UCSD-AML1 (cell line): ENCODE results near the gene STXBP1.
A peak's percentile ranks its signal among the peaks of the same experiment; 100 is the strongest.
"Not testable (repeated sequence)": the region's sequence is repeated elsewhere in the genome, so short reads cannot be mapped to it uniquely, and the experiment has no call there.

ENCODE experiments used
- DNase-seq: peaks from one replicate; lab custom pipeline; 2025; ENCODE audit not compliant: unreplicated experiment; lab: John Stamatoyannopoulos, UW

The STXBP1 gene

DNA sequence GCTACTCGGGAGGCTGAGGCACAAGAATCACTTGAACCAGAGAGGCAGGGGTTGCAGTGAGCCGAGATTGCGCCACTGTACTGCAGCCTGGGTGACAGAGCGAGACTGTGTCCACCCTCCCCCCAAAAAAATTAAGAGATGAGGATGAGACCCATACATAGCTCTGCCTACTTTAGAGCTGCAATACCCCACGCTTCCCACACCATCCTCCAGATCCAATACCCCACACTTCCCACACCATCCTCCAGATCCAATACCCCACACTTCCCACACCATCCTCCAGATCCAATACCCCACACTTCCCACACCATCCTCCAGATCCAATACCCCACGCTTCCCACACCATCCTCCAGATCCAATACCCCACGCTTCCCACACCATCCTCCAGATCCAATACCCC, 34.9 kb upstream of the STXBP1 start:
- not testable (repeated sequence) for DNase-seq

DNA sequence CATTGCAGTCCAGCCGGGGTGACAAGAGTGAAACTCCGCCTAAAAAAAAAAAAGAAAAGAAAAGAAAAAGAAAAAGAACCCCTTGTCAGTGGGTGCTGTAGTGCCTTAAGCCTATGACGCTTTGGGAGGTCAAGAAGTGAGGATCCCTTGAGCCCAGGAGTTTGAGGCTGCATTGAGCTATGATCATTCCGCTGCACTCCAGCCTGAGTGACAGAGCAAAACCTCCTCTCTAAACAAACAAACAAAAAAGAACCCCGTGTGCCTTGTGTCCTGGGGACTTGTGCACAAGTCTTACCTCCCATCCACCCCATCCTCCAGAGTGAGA, 33.5 kb upstream of the STXBP1 start:
- no peak for DNase-seq

DNA sequence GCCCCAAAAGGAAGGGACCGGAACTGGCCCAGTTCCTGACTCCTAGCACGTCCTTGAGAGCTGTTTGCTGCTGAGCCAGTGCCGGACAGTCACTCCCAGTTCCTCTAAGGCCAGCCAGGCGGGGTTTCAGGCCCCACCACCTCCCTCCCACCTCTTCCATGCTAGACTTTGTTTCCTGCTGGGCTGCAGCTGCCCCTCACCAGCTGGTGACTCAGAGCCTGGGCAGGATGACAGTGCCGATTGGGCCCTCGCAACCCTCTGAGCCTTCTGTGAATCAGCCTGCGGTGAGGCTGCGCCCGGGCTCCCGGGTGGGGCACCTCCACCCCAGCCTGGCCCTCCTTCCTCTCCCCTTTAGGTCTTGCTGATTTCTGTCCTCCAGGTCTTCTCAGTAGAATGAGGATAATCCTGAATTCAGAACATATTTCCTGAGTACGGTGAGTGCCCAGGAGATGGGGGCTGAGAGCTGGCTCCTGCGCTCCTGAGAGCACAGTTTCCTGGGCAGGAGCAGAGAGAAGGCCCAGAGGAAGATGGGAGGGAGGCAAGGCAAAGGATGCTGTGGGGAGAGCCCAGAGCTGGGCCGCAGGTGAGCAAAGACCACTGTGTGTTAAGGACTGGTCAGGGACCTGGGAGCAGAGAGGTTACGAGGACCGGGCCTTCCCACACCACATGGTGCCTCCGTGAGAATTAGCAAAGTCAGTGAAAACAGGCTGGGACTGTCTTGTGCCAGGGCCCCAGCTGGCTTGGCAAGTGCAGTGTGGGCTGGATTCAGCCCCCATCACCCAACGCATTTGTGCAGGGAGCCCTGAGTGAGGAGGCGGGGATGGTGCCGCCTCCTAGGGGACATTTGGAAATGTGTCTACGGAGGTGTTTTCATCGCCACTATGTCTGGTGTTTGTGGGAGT, 32.9 kb upstream of the STXBP1 start:
- DNase-seq = peak; percentile 89

DNA sequence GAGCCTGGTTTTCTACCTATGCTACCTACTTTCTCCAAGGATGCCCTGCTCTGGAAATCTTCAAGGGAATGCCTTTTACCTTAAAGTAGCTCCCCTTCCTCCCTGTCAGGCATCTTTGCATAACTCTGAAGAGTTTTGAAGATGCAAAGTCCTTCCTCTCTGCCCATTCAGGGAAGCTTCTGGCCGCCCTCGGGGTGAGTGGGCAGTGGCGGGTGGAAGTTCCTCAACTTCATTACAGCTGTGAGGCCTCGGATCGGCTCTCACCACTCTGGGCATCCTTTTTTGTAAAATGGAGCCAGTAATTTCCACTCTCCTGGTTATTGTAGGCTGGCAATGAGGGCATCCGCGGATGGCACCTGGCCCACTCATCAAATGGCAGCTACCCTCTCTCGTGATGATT, 31.7 kb upstream of the STXBP1 start:
- DNase-seq = no peak

DNA sequence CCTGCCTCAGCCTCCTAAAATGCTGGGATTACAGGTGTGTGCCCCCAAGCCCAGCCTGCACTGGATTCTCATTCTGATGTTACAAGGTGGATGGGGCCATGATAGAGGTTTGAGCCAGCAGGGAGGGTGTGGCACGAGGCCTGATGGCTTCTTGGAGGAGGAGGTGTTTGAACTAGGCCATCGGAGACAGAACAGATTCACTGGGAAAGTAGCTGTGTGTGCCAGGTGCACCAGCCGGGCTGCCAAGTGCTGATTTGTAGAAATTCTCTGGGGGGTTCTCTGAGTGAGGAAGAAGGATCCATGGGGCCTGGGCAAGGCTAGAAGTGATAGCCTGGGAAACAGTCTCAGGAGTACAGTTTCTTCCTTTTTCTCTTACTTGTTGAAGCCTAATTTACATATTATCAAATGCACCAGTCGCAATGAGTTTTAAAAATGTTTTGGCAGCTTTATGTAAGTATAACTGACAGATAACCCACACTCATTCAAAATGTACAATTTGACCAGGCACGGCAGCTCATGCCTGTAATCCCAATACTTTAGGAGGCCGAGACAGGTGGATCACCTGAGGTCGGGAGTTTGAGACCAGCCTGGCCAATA, 31.1 kb upstream of the STXBP1 start:
- no peak for DNase-seq

DNA sequence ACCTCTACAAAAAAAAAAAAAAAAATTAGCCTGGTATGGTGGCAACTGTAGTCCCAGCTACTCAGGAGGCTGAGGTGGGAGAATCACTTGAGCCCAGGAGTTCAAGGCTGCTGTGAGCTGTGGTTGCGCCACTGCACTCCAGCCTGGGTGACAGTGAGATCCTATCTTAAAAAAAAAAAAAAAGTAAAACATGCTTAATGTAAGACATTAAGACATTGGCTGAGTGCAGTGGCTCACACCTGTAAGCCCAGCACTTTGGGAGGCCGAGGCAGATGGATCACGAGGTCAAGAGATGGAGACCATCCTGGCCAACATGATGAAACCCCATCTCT, 27.6 kb upstream of the STXBP1 start:
- not testable (repeated sequence) for DNase-seq

DNA sequence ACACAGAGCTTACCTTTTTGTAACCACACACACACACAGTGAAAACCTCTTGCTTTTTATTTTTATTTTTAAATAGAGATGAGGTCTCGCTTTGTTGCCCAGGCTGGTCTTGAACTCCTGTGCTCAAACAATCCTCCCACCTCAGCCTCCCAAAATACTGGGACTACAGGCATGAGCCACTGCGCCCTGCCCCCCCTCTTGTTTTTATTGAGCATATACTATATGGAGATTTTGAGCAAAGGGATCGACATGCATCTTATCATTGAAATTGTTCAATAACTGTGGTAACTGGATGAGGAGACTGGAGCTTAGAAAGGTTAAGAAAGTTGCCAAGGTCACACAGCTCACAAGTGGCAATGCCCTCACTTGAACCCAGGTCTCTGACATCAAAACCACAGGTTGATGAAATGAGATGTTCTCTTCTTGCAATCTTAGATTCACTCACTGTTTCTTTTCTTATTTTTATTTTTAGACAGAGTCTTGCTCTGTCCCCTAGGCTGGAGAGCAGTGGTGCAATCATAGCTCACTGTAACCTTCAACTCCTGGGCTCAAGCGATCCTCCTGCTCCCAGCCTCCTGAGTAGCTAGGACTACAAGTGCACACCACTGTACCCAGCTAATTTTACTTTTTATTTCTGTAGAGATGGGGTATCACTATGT, 26.8 kb upstream of the STXBP1 start:
- no peak for DNase-seq

DNA sequence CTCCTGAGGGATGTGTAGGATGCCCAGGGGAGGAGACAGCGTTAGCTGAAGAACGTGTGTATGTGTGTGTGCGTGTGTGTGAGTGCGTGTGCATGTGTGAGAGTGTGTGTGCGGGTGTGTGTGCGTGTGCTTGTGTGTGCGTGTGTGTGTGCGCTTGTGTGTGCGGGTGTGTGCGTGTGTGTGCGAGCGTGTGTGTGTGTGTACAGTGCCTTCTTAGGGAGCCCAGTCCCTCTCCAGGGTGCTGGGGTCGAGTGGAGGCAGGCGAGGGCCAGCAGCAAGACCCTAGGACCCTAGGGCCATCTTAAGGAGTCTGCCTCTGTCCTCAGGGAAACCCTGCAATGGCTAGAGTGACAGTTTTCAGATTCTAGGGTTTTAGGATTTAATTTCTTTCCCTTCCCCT, 26.0 kb upstream of the STXBP1 start:
- DNase-seq = no peak

DNA sequence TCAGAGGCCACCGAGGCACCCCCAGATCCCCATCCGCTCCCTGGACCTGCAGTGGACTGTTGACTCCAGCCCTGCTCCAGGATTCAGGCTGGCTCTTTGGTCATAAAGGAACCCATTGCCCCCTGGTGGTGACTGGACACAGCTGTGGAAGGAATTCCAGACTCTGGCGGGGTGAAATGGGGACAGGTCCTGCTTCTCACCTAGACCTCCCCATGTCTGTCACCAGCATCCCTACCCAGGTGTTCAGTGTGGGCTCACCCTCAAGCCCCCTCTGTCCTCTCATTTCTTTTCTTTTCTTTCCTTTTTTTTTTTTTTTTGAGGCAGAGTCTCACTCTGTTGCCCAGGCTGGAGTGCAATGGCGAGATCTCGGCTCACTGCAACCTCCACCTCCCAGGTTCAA, 25.5 kb upstream of the STXBP1 start:
- DNase-seq = peak; percentile 55

DNA sequence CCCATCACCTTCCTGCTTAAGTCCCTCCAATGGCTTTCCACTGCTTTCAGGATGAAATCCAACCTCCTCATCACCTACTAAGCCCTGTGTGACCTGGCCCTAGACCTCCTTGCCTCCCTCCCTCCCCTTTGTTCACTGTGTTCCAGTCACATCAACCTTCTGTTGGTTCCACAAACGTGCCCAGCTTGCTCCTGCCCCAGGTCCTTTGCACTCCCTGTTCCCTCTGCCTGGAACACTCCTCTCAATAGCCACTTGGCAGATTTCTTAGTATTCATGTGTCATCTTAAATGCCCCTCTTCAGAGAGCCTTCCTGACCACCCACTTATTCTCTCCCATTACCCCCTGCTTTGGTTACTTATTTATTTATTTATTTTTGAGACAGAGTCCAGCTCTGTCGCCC, 24.1 kb upstream of the STXBP1 start:
- no peak for DNase-seq

DNA sequence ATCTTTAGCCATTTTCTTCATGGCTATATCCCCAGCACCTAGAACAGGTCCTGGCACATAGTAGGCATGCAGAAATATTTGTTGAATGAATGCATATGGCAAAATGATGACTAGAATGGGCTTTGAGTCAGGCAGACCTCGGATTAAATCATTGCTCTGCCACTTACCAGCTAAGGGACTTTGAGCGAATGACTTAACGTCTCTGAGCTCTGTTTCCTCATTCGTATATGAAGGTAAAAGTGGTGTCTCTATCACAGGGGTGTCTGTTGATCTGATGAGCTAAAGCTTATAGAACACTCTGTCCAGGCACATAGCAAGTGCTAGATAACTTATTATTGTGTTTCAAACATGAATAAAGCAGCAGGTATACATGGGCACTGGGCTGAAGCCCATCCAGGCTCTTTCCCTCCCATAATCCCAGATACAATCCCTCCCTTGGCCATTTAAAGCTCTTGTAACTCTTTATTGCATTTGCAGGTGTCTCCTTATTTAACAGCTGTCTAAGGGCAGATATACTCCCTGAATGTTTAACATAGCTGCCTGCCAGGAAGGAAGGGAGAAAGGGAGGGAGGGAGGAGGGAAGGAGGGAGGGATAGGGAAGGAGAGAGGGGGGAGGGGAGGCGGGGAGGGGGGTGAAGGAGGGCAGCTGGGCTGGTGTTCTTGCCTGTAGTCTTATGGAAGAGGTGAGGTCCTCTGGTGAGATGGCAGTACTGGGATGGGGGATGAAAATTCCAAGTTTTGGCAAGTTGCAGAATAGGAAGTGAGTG, 23.2 kb upstream of the STXBP1 start:
- DNase-seq = no peak

DNA sequence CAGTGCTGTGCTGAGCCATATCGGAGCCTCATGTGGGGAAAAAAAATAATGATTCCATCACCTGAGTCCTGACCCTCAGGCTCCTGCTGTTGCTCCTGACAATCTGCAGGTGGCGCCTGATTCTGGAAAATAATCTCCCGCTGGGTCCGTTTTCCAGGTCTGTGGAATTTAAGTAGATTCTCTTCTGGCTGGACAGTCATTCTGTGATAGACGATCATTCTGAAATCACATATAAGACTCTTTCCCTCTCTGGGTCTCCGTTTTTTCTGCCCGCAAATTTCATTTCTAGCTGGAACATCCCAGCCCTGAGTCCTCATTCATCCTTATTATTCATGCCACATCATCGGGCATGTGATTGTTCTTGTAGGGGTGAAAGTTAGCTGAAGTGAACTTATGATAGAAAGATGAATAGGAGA, 22.1 kb upstream of the STXBP1 start:
- DNase-seq = peak; percentile 27

DNA sequence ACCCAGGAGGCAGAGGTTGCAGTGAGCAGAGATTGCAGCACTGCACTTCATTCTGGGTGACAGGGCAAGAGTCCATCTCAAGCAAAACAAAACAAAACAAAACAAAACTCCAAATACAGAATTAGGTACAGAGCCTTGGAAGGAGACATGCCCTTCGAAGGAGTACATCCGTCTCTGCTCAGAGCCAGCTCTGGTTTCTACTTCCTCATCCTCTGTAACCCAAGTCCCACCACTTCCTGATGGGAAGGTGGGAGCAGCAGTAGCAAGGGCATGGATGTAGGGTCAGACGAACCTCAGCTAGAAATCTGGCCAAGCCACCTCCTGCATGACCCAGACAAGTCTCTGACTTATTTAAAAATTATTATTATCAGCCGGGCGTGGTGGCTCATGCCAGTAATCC, 16.5 kb upstream of the STXBP1 start:
- DNase-seq = no peak

DNA sequence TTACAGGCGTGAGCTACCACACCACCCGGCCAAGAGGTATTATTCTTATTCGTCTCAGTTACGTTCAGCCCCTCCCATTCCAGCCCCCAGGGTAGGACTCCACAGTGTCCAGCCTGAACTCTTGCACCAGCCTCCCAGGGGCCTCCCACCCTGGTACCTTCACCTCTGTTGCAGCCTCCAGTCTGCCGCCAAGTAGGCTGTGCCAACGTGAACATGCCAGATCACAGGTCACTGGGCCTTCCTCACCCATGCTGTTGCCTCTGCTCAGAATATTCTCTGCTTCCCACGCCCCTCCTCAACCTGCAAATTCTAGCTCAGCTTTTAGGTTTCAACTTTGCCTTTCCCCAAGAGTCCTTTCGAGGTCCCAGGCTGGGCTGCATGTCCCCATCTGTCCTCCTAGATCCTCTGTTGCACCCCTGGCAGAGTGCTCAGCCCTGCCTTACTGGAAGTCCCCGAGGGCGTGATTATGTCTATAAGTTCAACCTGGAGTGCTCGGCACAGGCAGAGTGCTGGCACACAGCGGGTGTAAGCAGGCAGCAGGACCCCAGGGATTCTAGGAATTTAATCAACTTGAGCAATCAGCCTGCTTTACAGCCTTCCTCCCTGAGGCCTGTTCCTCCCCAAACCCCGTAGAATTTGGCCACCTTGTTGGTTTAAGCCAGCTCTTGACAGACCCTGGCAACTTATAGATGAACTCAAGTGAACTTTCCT, 13.1 kb upstream of the STXBP1 start:
- DNase-seq = no peak

DNA sequence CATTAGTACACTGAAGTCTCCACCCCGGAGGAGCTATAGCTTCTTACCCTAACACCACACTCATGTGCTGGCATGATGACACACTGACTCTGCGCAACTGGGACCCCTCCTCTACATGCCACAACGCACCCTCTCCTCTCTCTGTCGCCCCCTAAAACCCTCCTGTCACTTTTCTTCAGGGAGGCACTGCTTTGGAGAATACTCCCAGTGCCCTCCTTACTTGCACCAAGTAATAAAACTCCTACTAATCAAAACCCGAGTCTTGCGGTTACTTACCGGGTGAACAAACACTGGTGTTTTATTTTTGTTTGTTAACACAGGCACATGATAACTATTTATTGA, 12.6 kb upstream of the STXBP1 start:
- no peak for DNase-seq

DNA sequence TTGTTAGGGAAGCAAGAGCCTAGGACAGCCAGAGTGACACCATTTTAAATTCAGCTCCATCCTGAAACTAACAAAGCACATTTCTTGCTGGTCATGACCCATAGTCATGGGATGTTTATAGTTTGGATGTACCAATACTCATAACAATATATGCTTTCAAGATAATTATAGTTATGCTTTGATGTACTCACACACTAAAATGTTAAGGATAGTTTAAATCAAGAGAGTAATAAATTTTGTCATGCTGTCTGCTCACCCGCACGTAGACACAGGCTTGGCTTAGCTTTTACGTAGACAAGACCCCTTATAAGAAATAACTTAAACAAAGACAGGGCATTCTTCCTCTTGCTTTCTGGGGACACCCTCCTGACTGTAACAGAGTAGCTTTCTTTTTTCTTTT, 8.9 kb upstream of the STXBP1 start:
- no peak for DNase-seq

DNA sequence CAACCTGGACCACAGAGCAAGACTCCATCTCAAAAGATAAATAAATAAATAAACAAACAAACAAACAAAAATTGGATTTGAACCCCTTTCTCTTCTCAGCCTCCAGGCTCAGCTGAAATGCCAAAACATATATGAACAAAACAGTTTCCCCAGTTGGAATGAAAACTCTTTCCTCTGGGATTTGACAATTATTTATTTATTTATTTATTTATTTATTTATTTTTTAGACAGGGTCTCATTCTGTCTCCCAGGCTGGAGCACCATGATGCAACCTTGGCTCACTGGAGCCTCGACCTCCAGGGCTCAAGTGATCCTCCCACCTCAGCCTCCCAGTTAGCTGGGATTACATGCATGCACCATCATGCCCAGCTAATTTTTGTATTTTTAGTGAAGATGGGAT, 6.0 kb upstream of the STXBP1 start:
- no peak for DNase-seq

DNA sequence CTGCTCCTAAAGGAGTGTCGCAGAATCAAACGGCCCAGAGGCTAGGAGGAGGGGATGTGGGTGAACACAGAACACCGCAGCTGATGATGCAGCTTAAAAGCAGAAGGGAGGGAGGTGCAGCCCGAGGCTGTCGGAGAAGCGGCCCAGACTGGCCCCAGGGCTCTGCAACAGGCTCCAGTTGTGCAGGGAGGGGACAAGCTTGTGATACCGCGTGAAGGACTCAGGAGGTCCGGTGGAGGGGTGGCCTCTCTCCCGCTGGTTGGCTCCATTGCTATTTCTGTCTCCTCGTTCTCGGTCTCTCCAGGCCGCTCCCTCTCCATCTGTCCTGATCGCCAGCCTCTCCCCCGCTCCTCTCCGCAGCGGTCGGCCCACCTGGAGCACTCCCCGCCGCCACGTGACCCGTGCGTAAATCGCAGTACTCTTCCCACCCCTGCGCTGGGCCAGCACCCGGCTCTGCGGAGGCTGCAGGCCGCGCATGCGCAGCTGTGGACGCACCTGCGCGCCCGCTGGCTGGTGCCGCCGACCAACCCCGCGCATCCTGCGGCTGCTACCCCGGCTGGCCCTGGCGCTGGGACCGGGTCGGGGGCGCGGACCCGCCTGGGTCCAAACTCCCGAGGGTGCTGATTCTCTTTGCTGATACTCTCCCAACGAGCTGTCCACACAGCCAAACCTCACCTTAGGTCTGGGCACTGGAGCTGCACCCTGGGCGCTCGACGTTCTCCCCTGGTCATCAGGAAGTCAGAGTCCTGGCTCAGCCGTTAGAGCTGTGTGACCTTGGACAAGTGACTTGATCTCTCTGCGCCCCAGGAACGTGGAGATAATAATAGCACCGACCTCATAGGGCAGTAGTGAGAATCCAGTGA, 3.7 kb upstream of the STXBP1 start:
- DNase-seq = no peak

DNA sequence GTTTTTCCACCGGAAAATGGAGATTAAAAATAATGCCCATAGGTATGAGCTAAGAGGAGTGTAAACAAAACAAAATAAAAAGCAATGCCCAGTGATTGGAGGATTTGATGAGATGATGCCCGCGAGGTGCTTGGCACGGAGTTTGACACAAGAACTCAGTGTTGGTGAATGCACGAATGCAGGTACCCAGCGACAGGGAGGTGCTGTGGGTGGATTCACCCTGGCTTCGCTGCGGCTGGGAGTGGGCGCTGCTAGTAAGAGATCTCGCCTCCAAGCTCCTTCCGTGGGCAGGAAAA, 526 bp upstream of the STXBP1 start:
- no peak for DNase-seq

DNA sequence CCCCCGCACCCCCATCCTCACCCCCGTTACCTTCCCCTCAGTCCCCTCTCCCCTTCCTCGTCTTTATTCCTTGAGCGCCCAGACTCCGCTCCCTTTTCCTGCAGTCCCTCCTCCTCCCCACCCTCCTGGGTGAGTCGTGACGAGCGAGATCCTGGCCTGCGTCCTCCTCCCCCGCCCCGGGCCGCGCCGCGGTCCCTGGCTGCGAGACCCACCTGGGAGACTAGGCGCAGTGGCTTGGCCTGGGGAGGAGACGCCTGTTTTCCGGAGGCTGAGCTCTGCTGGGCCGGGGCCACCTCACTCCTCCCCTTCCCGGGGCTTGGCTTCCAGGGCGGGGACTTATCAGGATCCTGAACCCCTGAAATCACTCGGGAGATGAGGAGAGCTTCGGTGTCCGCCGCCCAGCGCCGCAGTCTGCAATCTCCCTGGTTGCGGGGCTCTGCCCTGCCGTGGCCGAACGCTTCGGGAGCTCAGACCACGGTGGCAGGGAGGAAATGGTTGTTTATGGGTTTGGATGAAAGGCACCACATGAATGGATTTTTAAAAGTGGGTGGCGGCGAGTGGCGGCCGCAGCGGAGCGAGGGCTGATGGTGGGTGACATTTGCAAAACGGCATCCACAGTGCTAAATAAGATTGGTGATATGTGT, 984 bp downstream of the STXBP1 start:
- DNase-seq = peak; percentile 30
